ENCODE results near the gene MTAP.

- no peak for TF ChIP-seq CTCF (IDR thresholded peaks at IDR 0.05)
- TF ChIP-seq POLR2A (IDR thresholded peaks at IDR 0.05): no peak
Measured at GRCh38 chr9:21961569-21961968, 159.1 kb downstream of the MTAP start.

Measured in body of pancreas (tissue), 4 donors.